GM10266 (cell line): ENCODE measurements around the gene PFN1.

Source experiments
- DNase-seq: peaks from one replicate; pipeline ENCODE4 v3.0.0; 2012; ENCODE audit errors: extremely low spot score
- TF ChIP-seq, protein P1 (sequence below): IDR thresholded peaks from 2 replicates; pipeline ENCODE4 v1.5.1; 2012; ENCODE audit warnings: mild to moderate bottlenecking, low read depth; ENCODE audit not compliant: control insufficient read depth, insufficient read depth; ENCODE audit errors: missing control alignments

PFN1 gene

DNA sequence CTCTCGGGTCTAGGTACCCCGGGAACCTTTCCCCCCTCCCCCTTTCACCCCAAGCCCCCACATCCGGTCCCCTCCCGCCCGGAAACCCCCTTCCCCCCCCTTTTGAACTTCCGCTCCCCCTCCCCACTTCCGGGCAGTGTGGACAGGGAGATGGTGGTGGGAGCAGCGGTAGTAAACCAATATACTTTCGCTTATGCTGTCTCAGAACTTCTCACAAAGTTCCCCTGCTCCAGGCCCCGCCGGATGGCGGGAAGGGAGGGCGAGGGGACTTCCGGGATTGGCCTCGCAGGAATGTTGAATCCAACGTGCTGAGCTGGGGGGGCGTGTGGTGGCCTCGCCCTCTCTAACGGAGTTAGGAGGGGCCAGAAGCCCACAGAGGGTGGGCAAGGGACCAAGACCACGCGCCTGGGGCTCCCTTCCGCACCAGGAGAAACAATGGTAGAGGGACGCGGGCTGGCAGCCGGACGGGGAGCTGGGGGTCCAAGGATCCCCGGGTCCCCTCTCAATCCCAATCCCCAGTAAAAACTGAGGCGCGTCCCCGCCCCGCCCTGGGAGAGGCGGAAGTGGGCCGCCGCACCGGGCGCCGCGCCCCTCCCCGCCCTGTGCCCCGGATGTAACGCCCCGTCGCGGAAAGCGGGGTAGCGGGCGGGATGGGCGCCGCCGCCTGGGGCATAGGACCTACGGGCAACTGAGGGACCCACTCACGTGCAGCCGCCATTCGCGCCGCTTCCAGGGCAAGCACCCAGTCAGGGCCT is 742 bp downstream of the PFN1 start:
- TF ChIP-seq, protein P1, sequence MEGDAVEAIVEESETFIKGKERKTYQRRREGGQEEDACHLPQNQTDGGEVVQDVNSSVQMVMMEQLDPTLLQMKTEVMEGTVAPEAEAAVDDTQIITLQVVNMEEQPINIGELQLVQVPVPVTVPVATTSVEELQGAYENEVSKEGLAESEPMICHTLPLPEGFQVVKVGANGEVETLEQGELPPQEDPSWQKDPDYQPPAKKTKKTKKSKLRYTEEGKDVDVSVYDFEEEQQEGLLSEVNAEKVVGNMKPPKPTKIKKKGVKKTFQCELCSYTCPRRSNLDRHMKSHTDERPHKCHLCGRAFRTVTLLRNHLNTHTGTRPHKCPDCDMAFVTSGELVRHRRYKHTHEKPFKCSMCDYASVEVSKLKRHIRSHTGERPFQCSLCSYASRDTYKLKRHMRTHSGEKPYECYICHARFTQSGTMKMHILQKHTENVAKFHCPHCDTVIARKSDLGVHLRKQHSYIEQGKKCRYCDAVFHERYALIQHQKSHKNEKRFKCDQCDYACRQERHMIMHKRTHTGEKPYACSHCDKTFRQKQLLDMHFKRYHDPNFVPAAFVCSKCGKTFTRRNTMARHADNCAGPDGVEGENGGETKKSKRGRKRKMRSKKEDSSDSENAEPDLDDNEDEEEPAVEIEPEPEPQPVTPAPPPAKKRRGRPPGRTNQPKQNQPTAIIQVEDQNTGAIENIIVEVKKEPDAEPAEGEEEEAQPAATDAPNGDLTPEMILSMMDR: no peak

DNA sequence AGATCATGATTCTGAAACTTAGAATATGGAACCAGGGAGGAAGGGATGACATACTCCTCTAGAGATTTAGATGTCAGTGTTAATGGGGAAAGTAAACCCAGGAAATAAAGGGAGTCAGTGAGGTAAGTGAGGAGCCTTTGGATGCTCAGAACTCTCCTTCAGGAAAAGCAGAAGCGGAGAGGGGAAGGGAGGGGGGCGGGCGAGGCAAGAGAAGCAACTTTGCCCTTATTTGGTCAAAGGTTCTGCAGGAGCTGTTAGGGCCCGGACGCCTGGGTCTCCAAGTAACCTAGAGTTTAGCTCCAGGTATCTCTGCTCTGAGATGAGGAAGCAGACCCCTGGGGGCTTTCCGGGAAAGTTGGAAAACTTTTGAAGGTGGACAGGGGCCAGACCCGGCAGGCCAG is 1.3 kb downstream of the PFN1 start:
- TF ChIP-seq, protein P1: no peak
- no peak for DNase-seq

More for the DNA sequence above, 742 bp downstream of the PFN1 start:
- peak; percentile 79 for DNase-seq

DNA sequence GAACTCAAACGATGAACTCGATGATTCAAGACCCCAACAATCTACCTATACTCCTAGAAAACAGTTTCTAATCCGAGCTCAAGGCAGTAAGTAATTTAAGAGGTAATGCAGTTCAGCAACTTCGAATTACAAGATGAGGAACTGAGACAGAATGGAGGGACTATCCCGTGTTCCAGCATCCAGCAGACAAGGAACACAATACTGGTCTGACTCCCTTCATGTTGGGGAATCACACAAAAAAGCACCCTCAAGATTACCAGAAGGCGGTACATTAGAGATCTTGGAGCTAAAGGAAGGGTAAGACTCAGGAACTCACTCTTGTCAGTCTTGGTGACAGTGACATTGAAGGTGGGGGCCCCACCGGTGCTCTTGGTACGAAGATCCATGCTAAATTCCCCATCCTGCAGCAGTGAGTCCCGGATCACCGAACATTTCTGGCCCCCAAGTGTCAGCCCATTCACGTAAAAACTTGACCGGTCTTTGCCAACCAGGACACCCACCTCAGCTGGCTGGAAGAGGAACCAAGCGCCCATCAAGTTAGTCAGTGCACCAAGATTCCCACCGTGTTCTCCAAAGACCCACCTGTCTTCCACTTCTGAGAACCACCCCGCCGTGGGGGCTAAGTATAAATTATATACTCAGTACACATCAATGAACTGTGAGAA is 1.9 kb downstream of the PFN1 start:
- DNase-seq: no peak
- TF ChIP-seq, protein P1: no peak

DNA sequence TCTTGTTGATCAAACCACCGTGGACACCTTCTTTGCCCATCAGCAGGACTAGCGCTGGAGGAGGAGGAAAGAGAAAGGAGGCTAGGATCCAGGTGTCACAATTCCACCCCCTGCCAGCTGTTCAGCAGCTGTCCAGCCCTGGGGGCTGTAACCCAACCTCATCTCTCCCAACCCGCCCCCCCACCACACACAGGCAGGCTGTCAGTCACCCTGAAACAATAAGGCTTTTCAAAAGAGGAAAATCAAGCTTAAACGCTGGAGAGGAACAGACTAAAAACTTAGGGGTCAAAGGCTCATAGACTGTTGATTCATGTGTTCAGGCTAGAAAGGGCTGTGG is 2.4 kb downstream of the PFN1 start:
- no peak for DNase-seq
- TF ChIP-seq, protein P1: no peak

DNA sequence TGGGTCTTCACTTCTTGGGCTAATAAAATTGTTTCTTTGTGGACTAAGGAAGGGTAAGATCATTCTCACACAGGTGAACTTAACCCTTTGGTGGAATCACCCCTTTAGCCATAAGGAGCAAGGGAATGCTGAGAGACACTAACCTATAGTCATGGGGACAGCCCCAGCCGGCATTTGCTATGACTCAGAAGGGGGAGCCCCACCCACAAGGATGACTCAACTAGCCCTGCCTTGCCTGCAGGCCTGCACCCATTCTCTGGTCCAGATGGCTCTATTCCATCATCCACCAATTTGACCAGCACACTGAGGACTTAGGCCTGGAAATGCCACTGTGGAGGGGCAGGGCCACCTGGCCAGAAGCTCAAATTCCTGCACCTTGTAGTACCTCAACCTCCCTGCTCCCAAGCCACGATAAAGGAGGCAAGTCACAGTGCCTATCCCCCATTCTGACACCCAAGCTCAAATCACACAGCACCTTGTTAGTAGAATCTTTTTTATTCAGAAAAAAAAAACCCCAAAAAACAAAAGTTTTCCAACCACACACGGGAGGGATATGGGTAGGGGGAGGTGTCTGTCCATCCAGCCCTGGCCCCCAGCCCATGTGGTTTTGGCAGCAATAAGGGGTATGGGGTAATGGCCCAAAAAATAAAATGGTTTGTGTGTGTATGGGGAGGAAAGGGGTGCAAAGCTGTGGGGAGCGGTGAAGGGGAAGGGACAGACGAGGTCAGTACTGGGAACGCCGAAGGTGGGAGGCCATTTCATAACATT is 3.0 kb downstream of the PFN1 start:
- DNase-seq: peak; percentile 83
- TF ChIP-seq, protein P1: no peak

DNA sequence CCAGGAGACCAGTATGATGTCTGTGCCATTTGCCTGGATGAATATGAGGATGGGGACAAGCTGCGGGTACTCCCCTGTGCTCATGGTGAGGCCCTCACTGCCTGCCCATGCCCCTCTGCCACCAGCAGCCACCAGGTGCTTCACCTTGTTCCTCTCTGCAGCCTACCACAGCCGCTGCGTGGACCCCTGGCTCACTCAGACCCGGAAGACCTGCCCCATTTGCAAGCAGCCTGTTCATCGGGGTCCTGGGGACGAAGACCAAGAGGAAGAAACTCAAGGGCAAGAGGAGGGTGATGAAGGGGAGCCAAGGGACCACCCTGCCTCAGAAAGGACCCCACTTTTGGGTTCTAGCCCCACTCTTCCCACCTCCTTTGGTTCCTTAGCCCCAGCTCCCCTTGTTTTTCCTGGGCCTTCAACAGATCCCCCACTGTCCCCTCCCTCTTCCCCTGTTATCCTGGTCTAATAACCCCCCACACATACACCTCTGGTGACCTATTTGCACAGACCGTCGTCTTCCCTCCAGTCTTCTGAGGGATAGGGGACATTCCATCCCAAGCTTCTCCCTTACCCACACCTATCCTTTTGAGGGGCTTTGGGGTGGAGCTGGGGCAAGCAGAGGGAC is 3.7 kb downstream of the PFN1 start:
- TF ChIP-seq, protein P1: no peak
- no peak for DNase-seq
